GM23248 (cell line): ENCODE data around the gene SLC6A1. TPM values are rescaled to one million over a fixed set of nuclear protein-coding genes. Genes with fewer than 3 reads are reported as not detected.
A peak's percentile ranks its signal among the peaks of the same experiment; 100 is the strongest.

Source experiments
- DNase-seq: peaks from one replicate; pipeline ENCODE4 v3.0.0-alpha.2; 2015
- H2AFZ ChIP-seq: fragments of 200-600 bp; sonication (generic); 2 replicates; pipeline ENCODE4 v1.6.1; 2016; ENCODE audit warnings: antibody characterized with exemption
- H3F3A ChIP-seq: fragments of 200-600 bp; sonication (generic); 2 replicates; pipeline ENCODE4 v1.6.1; 2016; ENCODE audit warnings: mild to moderate bottlenecking, antibody characterized with exemption, mixed run types; ENCODE audit not compliant: insufficient read depth
- H3K27ac ChIP-seq: fragments of 200-600 bp; sonication (generic); 2 replicates; pipeline ENCODE4 v1.5.1; 2016; ENCODE audit warnings: mild to moderate bottlenecking
- H3K27me3 ChIP-seq: fragments of 200-600 bp; sonication (generic); replicated peaks from 2 replicates; pipeline ENCODE4 v1.6.1; 2016; ENCODE audit warnings: mild to moderate bottlenecking; ENCODE audit not compliant: insufficient read depth
- H3K36me3 ChIP-seq: fragments of 200-600 bp; sonication (generic); 2 replicates; pipeline ENCODE4 v1.6.1; 2016; ENCODE audit warnings: low read depth, mild to moderate bottlenecking
- H3K4me1 ChIP-seq: fragments of 200-600 bp; sonication (generic); 2 replicates; pipeline ENCODE4 v1.6.1; 2016; ENCODE audit warnings: mild to moderate bottlenecking; ENCODE audit not compliant: insufficient read depth
- H3K4me2 ChIP-seq: fragments of 200-600 bp; sonication (generic); one replicate; pipeline ENCODE4 v1.6.1; 2016; ENCODE audit warnings: mild to moderate bottlenecking; ENCODE audit not compliant: unreplicated experiment
- H3K4me3 ChIP-seq: fragments of 200-600 bp; sonication (generic); 2 replicates; pipeline ENCODE4 v1.5.1; 2016; ENCODE audit warnings: mild to moderate bottlenecking
- H3K79me2 ChIP-seq: fragments of 200-600 bp; sonication (generic); 2 replicates; pipeline ENCODE4 v1.6.1; 2016; ENCODE audit warnings: mild to moderate bottlenecking; ENCODE audit not compliant: insufficient read depth
- H3K9ac ChIP-seq: fragments of 200-600 bp; sonication (generic); 2 replicates; pipeline ENCODE4 v1.6.1; 2016; ENCODE audit warnings: mild to moderate bottlenecking
- H3K9me2 ChIP-seq: fragments of 200-600 bp; sonication (generic); 2 replicates; pipeline ENCODE4 v1.6.1; 2016; ENCODE audit warnings: mixed run types, mild to moderate bottlenecking, moderate library complexity; ENCODE audit not compliant: insufficient read depth
- H3K9me3 ChIP-seq: fragments of 200-600 bp; sonication (generic); one replicate; pipeline ENCODE4 v1.6.1; 2017; ENCODE audit warnings: low read depth
- H4K20me1 ChIP-seq: fragments of 200-600 bp; sonication (generic); 2 replicates; pipeline ENCODE4 v1.6.0; 2016; ENCODE audit not compliant: insufficient read depth
- EZH2 ChIP-seq: fragments of 200-600 bp; sonication (generic); IDR thresholded peaks from 2 replicates; pipeline ENCODE4 v1.6.1; 2018; ENCODE audit warnings: antibody characterized with exemption, mild to moderate bottlenecking; ENCODE audit not compliant: insufficient read depth, poor library complexity, severe bottlenecking
- EZH2phosphoT487 ChIP-seq: fragments of 200-600 bp; sonication (generic); IDR thresholded peaks from 2 replicates; pipeline ENCODE4 v1.6.1; 2018; ENCODE audit warnings: antibody characterized with exemption, moderate library complexity, mild to moderate bottlenecking, low read depth; ENCODE audit not compliant: insufficient read depth
- WGBS, 2 experiments: methylation state at CpG; one replicate each; pipeline ENCODE4 v1.1.6; 2015 to 2017; ENCODE audit warnings: low lambda C conversion rate in 2 of 2, low coverage in 1 of 2; ENCODE audit errors: missing lambda C conversion rate in 2 of 2; 5-methylcytosine and 5-hydroxymethylcytosine counted together
- in situ Hi-C: fragments of 300-500 bp; cut with MboI; formaldehyde crosslinking; loops from 2 replicates; pipeline ENCODE4 v1.15.0; 2020
- polyA plus RNA-seq: library from polyadenylated mRNA; unstranded; fragments of >200 nt; fragmentation: Nextera tagmentation; extraction: Ambion mirVana; gene quantifications from 2 replicates; pipeline ENCODE4 v1.2.1, GENCODE V29; 2016
- total RNA-seq: library from RNA; depleted of rRNA; stranded (reverse); fragments of >200 nt; shearing (Covaris generic); gene quantifications from 2 replicates; pipeline ENCODE4 v1.2.3, GENCODE V29; 2014

Gene SLC6A1
- total and polyA plus RNA-seq, 2 experiments from 2014 or later = not detected

DNA sequence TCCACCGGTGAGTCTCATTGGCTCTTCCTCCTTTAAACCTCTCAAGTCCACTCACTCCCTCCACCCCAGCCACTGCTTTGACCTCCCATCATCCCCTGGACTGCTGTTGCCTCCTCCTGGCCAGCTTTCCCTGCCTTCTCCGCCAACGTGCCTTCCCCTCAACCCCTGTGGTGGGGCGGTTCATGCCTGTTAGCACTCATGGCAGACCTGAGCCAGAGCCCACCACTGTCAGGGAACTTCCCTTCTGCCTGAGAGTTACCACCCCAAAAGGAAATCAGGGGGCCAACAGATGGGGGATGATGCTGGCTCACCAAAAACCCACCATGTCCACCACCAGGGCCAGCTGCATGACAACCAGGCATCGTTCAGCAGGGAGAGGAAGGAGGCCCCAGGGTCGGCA lies 44.2 kb upstream of the SLC6A1 start:
- in situ Hi-C loops = loop anchor here (10.0 kb wide), 1 partner anchor 386 kb away; no protein-coding TSS in a partner anchor
- no peak overlapping the region for H3K4me2 ChIP-seq
- 63 to 72% methylated on average over 6 of the region's 6 CpGs for WGBS, 2 experiments

GRCh38 chr3:10949197-10949596 lies 43.4 kb upstream of the SLC6A1 start:
- Histone ChIP-seq H4K20me1 (no peaks in the 10 kb centered on the region), H3K4me2 (no peak overlapping the region), H3K9me2 (no peaks in the 10 kb centered on the region), H2AFZ (no peak overlapping the region), H3K9me3 (no peaks in the 10 kb centered on the region), H3K79me2 (no peaks in the 10 kb centered on the region), H3K4me3 (no peak overlapping the region), H3K4me1 (no peaks in the 10 kb centered on the region), H3K27ac (no peak overlapping the region), H3F3A (no peaks in the 10 kb centered on the region), H3K9ac (no peak overlapping the region), H3K36me3 (no peaks in the 10 kb centered on the region), H3K27me3 (no peaks in the 10 kb centered on the region; the same call in none of the 2 replicates)
- in situ Hi-C loops = loop anchor here (10.0 kb wide), 1 partner anchor 386 kb away; no protein-coding TSS in a partner anchor
- 68 to 75% methylated on average over 19 of the region's 19 CpGs for WGBS, 2 experiments
- DNase-seq = no peak
- TF ChIP-seq EZH2 = no peak
- no peak for TF ChIP-seq EZH2phosphoT487

More for the DNA sequence above, 44.2 kb upstream of the SLC6A1 start:
- Histone ChIP-seq H3F3A (no peaks in the 10 kb centered on the region), H3K4me1 (no peaks in the 10 kb centered on the region), H3K9ac (no peak overlapping the region), H3K9me2 (no peaks in the 10 kb centered on the region), H3K79me2 (no peaks in the 10 kb centered on the region), H2AFZ (no peak overlapping the region), H3K27ac (no peak overlapping the region), H3K36me3 (no peaks in the 10 kb centered on the region), H3K27me3 (no peaks in the 10 kb centered on the region; the same call in none of the 2 replicates), H3K9me3 (no peaks in the 10 kb centered on the region), H4K20me1 (no peaks in the 10 kb centered on the region), H3K4me3 (no peak overlapping the region)
- no peak for DNase-seq
- TF ChIP-seq EZH2phosphoT487 (no peak), EZH2 (no peak)

DNA sequence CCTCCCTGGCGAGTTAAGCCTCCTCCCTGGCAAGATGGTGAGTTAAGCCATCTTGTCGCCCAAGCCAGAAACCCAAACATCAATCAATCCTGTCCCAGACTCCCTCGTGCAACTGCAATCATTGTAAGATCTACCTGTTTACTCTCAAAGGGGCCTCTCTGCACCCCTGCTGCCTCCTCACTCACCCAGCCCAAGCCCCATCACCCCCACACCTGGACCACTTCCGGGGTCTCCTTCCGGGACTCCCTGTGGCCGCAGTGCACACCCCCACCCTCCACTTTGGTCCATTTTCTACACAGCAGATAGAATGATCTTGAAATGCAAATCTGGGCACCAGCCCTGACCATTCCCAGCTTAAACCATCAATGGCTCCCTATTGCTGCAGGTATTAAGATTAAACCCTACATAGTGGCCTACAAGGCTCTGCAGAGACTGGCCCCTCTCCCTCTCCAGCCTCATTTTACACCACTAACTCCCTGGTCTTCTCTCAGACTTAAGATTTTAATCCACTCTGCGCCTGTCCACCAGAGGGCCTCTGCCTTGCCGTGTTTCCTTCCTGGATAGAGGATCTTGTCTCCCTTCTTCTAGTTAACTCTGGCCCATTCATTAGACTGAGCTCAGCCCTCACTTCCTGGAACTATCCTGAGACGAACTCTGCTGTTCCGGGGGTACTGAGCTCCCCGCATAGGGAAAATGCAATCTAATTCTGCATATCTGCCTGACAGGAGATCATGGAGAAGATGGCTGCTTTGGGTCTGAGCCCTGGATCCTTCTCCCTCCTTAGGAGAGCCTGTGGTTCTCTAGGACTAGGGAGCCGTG lies 41.9 kb upstream of the SLC6A1 start:
- no peaks in the 10 kb centered on the region for H4K20me1 ChIP-seq
- H2AFZ ChIP-seq = no peak overlapping the region
- H3K9me3 ChIP-seq = no peaks in the 10 kb centered on the region
- in situ Hi-C loops = loop anchor here (10.0 kb wide), 1 partner anchor 104 kb away; no protein-coding TSS in a partner anchor
- H3K79me2 ChIP-seq = no peaks in the 10 kb centered on the region
- no peaks in the 10 kb centered on the region for H3K4me1 ChIP-seq
- DNase-seq = peak; percentile 64
- H3K27ac ChIP-seq = no peak overlapping the region
- H3K36me3 ChIP-seq = no peaks in the 10 kb centered on the region
- H3K9me2 ChIP-seq = no peaks in the 10 kb centered on the region
- no peaks in the 10 kb centered on the region for H3F3A ChIP-seq
- no peak overlapping the region for H3K4me3 ChIP-seq
- peaks cover 6% of the 10 kb centered on the region; the same call in 1 of the 2 replicates for H3K27me3 ChIP-seq
- no peak overlapping the region for H3K4me2 ChIP-seq
- no peak for TF ChIP-seq EZH2phosphoT487
- TF ChIP-seq EZH2 = no peak
- H3K9ac ChIP-seq = no peak overlapping the region
- WGBS, 2 experiments = 34% methylated on average over 12 of the region's 12 CpGs

DNA sequence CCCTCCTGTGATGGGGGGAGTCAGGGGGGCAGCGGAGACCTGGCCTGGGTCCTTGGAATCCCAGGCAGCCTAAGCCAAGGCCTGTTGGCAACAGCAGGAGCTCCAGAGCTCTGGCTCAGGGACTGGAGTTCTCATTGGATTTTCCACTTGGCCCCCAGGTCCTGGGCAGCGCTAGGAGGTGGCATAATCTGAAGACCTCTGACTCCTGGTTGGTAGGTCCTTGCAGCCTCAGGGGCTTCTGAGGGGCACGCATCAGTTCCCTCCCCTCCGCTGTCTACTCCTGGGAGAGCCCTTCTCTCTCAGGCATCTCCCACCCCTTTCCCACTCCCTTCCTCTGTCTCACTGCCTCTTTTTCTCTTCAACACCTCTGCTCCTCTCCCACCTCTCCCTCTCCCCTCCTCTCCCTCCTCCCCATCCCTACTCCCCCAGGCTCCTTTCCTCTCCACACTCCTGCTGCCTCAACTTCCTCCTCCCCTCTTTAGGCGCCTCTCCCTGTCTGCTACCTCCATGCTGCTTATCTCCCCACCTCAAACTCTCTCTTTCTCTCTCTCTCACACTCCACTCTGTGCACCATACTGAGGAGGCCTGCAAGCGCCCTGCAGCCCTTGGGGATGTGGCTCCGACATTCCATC lies 41.1 kb upstream of the SLC6A1 start:
- Histone ChIP-seq H2AFZ (no peak overlapping the region), H3K79me2 (no peaks in the 10 kb centered on the region), H3K4me1 (no peaks in the 10 kb centered on the region), H3K4me3 (no peak overlapping the region), H3K9me3 (no peaks in the 10 kb centered on the region), H4K20me1 (no peaks in the 10 kb centered on the region), H3K27me3 (peaks cover 10% of the 10 kb centered on the region), H3K27ac (no peak overlapping the region), H3K36me3 (no peaks in the 10 kb centered on the region), H3F3A (no peaks in the 10 kb centered on the region), H3K9ac (no peak overlapping the region), H3K9me2 (no peaks in the 10 kb centered on the region), H3K4me2 (no peak overlapping the region)
- WGBS, 2 experiments = 47 to 51% methylated on average over 6 to 7 of the region's 7 CpGs
- no peak for TF ChIP-seq EZH2
- TF ChIP-seq EZH2phosphoT487 = no peak
- in situ Hi-C loops = loop anchor here (10.0 kb wide), 1 partner anchor 103 kb away; no protein-coding TSS in a partner anchor
- no peak for DNase-seq
